H9 (cell line): ENCODE results near the gene CLCN2. TPM values are rescaled to one million over a fixed set of nuclear protein-coding genes. Genes with fewer than 3 reads are reported as not detected.
"Not testable (repeated sequence)": the region's sequence is repeated elsewhere in the genome, so short reads cannot be mapped to it uniquely, and the experiment has no call there.

Experiments used
- DNase-seq: peaks from one replicate; pipeline ENCODE4 v3.0.0-alpha.2; 2017
- H2AFZ ChIP-seq: one replicate; pipeline ENCODE4 v1.6.1; 2013; ENCODE audit warnings: mild to moderate bottlenecking, low read length, control low read depth, moderate library complexity
- H2AK5ac ChIP-seq: 2 replicates; pipeline ENCODE4 v1.6.1; 2013; ENCODE audit warnings: low read length, control low read depth, mixed read lengths; ENCODE audit not compliant: insufficient read length
- H2BK120ac ChIP-seq: one replicate; pipeline ENCODE4 v1.6.1; 2013; ENCODE audit warnings: low read depth, mild to moderate bottlenecking, low read length, control low read depth, inconsistent platforms; ENCODE audit not compliant: poor library complexity, severe bottlenecking
- H2BK12ac ChIP-seq: 2 replicates; pipeline ENCODE4 v1.6.1; 2013; ENCODE audit warnings: low read length, control low read depth, mixed read lengths, low read depth; ENCODE audit not compliant: insufficient read length
- H2BK15ac ChIP-seq: 2 replicates; pipeline ENCODE4 v1.6.1; 2013; ENCODE audit warnings: low read depth, low read length, control low read depth
- H2BK20ac ChIP-seq: one replicate; pipeline ENCODE4 v1.6.1; 2013; ENCODE audit warnings: low read depth, mild to moderate bottlenecking, low read length, control low read depth, inconsistent platforms; ENCODE audit not compliant: poor library complexity, severe bottlenecking
- H2BK5ac ChIP-seq: 2 replicates; pipeline ENCODE4 v1.6.1; 2013; ENCODE audit warnings: low read length, control low read depth, mixed read lengths; ENCODE audit not compliant: insufficient read length
- H3K14ac ChIP-seq: 2 replicates; pipeline ENCODE4 v1.6.1; 2013; ENCODE audit warnings: low read length, control low read depth; ENCODE audit not compliant: insufficient read depth
- H3K18ac ChIP-seq: 2 replicates; pipeline ENCODE4 v1.6.1; 2013; ENCODE audit warnings: low read depth, mild to moderate bottlenecking, mixed read lengths, low read length, control low read depth; ENCODE audit not compliant: insufficient read length
- H3K23ac ChIP-seq: 2 replicates; pipeline ENCODE4 v1.6.1; 2013; ENCODE audit warnings: low read length, control low read depth, mixed read lengths, low read depth; ENCODE audit not compliant: insufficient read length
- H3K23me2 ChIP-seq: 2 replicates; pipeline ENCODE4 v1.6.1; 2013; ENCODE audit warnings: low read depth, mild to moderate bottlenecking, mixed read lengths, low read length, control low read depth; ENCODE audit not compliant: insufficient read length, poor library complexity, severe bottlenecking
- H3K27ac ChIP-seq: 2 replicates; pipeline ENCODE4 v1.5.1; 2013; ENCODE audit warnings: low read length, control low read depth, mixed read lengths, low read depth; ENCODE audit not compliant: insufficient read length
- H3K27me3 ChIP-seq: 2 replicates; pipeline ENCODE4 v1.6.1; 2013; ENCODE audit warnings: low read length, control low read depth, inconsistent platforms; ENCODE audit not compliant: insufficient read depth
- H3K4ac ChIP-seq: 2 replicates; pipeline ENCODE4 v1.6.1; 2013; ENCODE audit warnings: low read depth, mild to moderate bottlenecking, control low read depth, inconsistent platforms, low read length, moderate library complexity
- H3K4me1 ChIP-seq: 2 replicates; pipeline ENCODE4 v1.6.1; 2013; ENCODE audit warnings: low read length, control low read depth, inconsistent platforms; ENCODE audit not compliant: insufficient read depth
- H3K4me2 ChIP-seq: 2 replicates; pipeline ENCODE4 v1.6.1; 2013; ENCODE audit warnings: low read length, control low read depth, mixed read lengths; ENCODE audit not compliant: insufficient read length, insufficient read depth
- H3K56ac ChIP-seq: 2 replicates; pipeline ENCODE4 v1.6.1; 2013; ENCODE audit warnings: low read depth, mild to moderate bottlenecking, mixed read lengths, low read length, control low read depth; ENCODE audit not compliant: insufficient read length
- H3K79me1 ChIP-seq: 2 replicates; pipeline ENCODE4 v1.6.1; 2013; ENCODE audit warnings: low read depth, mild to moderate bottlenecking, moderate library complexity, low read length, control low read depth, inconsistent platforms; ENCODE audit not compliant: insufficient read depth, poor library complexity, severe bottlenecking
- H3K79me2 ChIP-seq: 2 replicates; pipeline ENCODE4 v1.6.1; 2013; ENCODE audit warnings: low read length, control low read depth, inconsistent platforms; ENCODE audit not compliant: insufficient read depth
- H3K9ac ChIP-seq: 2 replicates; pipeline ENCODE4 v1.6.1; 2013; ENCODE audit warnings: low read length, control low read depth, mixed read lengths; ENCODE audit not compliant: insufficient read length; ENCODE audit errors: extremely low read depth
- H3K9me3 ChIP-seq: one replicate; pipeline ENCODE4 v1.6.1; 2013; ENCODE audit warnings: low read depth, low read length, inconsistent platforms; ENCODE audit not compliant: control insufficient read depth
- H3T11ph ChIP-seq: one replicate; pipeline ENCODE4 v1.6.1; 2013; ENCODE audit warnings: mild to moderate bottlenecking, low read length, control low read depth, inconsistent platforms
- H4K20me1 ChIP-seq: one replicate; pipeline ENCODE4 v1.6.1; 2013; ENCODE audit not compliant: control insufficient read depth, insufficient read length, insufficient read depth
- H4K5ac ChIP-seq: 2 replicates; pipeline ENCODE4 v1.6.1; 2013; ENCODE audit warnings: low read depth, mild to moderate bottlenecking, mixed read lengths, low read length, control low read depth; ENCODE audit not compliant: insufficient read length
- H4K8ac ChIP-seq: replicated peaks from 2 replicates; pipeline ENCODE4 v1.6.1; 2013; ENCODE audit warnings: low read length, control low read depth, mixed read lengths, low read depth; ENCODE audit not compliant: insufficient read length
- H4K91ac ChIP-seq: 2 replicates; pipeline ENCODE4 v1.6.1; 2013; ENCODE audit warnings: low read depth, mild to moderate bottlenecking, moderate library complexity, mixed read lengths, low read length, control low read depth; ENCODE audit not compliant: insufficient read length
- H3K27ac Mint-ChIP-seq, 3 experiments: 2 replicates in 2 of 3; 3 replicates in 1 of 3; pipeline ENCODE4 v1.8.0; 2020 to 2021; ENCODE audit warnings: mixed read lengths in 3 of 3, mild to moderate bottlenecking in 1 of 3, moderate library complexity in 1 of 3
- H3K27me3 Mint-ChIP-seq: 2 replicates; pipeline ENCODE4 v1.8.0; 2021; ENCODE audit warnings: low read depth, mild to moderate bottlenecking, moderate library complexity, mixed read lengths
- H3K36me3 Mint-ChIP-seq, 3 experiments: 2 replicates in 2 of 3; 3 replicates in 1 of 3; pipeline ENCODE4 v1.8.0; 2020 to 2021; ENCODE audit warnings: low read depth in 3 of 3, mixed read lengths in 3 of 3; ENCODE audit not compliant: insufficient read depth in 1 of 3
- H3K4me1 Mint-ChIP-seq, 2 experiments: 2 replicates each; pipeline ENCODE4 v1.8.0; 2020; ENCODE audit warnings: mixed read lengths in 2 of 2
- H3K4me3 Mint-ChIP-seq, 2 experiments: 2 replicates in 1 of 2; 3 replicates in 1 of 2; pipeline ENCODE4 v1.8.0; 2020 to 2021; ENCODE audit warnings: mild to moderate bottlenecking in 2 of 2, mixed read lengths in 2 of 2, moderate library complexity in 1 of 2
- H3K9me3 Mint-ChIP-seq, 2 experiments: 2 replicates in 1 of 2; 3 replicates in 1 of 2; pipeline ENCODE4 v1.8.0; 2020; ENCODE audit warnings: mild to moderate bottlenecking in 2 of 2, mixed read lengths in 2 of 2, moderate library complexity in 1 of 2
- WGBS: extraction: QIAGEN DNeasy Blood & Tissue Kit; methylation state at CpG from one replicate; pipeline ENCODE4 v1.1.7; 2013; ENCODE audit warnings: missing lambda C conversion rate, low lambda C conversion rate, mixed read lengths; ENCODE audit not compliant: insufficient read length; ENCODE audit errors: extremely low coverage; 5-methylcytosine and 5-hydroxymethylcytosine counted together
- total RNA-seq: library from RNA; stranded (reverse); gene quantifications from 2 replicates; pipeline ENCODE4 v1.2.1, GENCODE V29; 2021
- TF ChIP-seq, protein P1 (sequence below): fragments of 200-600 bp; sonication (generic); conservative IDR thresholded peaks from 3 replicates; pipeline ENCODE4 v1.8.0; 2021; ENCODE audit warnings: antibody characterized with exemption, mild to moderate bottlenecking

CLCN2 gene
- total RNA-seq, 1 experiment from 2014 or later = 17.2 TPM

DNA sequence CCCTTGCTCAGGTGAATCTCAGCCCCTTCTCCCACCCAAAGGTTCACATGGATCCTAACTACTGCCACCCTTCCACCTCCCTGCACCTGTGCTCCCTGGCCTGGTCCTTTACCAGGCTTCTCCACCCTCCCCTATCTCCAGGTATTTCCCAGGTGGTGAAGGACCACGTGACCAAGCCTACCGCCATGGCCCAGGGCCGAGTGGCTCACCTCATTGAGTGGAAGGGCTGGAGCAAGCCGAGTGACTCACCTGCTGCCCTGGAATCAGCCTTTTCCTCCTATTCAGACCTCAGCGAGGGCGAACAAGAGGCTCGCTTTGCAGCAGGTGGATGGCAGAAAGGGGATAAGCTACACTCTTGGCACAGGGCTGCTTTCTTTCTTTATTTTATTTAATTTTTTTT lies 19.5 kb downstream of the CLCN2 start:
- Histone ChIP-seq H4K91ac (no peak overlapping the region), H3K27ac (no peak overlapping the region), H3K56ac (no peak overlapping the region), H3K4ac (no peak overlapping the region), H3K79me1 (no peaks in the 10 kb centered on the region), H3K9ac (no peak overlapping the region), H4K5ac (no peak overlapping the region), H3K4me1 (0 out of 2 replicates have a peak, but pooled peaks cover 2% of the 10 kb centered on the region), H2AFZ (no peak overlapping the region), H2AK5ac (no peak overlapping the region), H3K14ac (no peak overlapping the region), H3K23ac (no peak overlapping the region), H4K20me1 (peaks cover 4% of the 10 kb centered on the region), H2BK15ac (no peak overlapping the region), H3K18ac (no peak overlapping the region), H2BK20ac (no peak overlapping the region), H3K4me2 (no peak overlapping the region), H2BK5ac (no peak overlapping the region), H3K23me2 (peaks cover 3% of the 10 kb centered on the region), H3K79me2 (no peaks in the 10 kb centered on the region), H2BK120ac (no peak overlapping the region), H3K9me3 (no peaks in the 10 kb centered on the region), H2BK12ac (no peak overlapping the region), H3K27me3 (no peaks in the 10 kb centered on the region), H4K8ac (no peak overlapping the region), H3T11ph (no peak overlapping the region)
- TF ChIP-seq, protein P1, sequence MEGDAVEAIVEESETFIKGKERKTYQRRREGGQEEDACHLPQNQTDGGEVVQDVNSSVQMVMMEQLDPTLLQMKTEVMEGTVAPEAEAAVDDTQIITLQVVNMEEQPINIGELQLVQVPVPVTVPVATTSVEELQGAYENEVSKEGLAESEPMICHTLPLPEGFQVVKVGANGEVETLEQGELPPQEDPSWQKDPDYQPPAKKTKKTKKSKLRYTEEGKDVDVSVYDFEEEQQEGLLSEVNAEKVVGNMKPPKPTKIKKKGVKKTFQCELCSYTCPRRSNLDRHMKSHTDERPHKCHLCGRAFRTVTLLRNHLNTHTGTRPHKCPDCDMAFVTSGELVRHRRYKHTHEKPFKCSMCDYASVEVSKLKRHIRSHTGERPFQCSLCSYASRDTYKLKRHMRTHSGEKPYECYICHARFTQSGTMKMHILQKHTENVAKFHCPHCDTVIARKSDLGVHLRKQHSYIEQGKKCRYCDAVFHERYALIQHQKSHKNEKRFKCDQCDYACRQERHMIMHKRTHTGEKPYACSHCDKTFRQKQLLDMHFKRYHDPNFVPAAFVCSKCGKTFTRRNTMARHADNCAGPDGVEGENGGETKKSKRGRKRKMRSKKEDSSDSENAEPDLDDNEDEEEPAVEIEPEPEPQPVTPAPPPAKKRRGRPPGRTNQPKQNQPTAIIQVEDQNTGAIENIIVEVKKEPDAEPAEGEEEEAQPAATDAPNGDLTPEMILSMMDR = no peak
- no peak for DNase-seq
- no peaks in the 10 kb centered on the region; a peak in 1 of 5 replicates for H3K9me3 Mint-ChIP-seq
- WGBS = no CpG with 5 or more reads among the region's 7 CpGs
- H3K27ac Mint-ChIP-seq = no peak overlapping the region; a peak in 2 of 7 replicates
- no peaks in the 10 kb centered on the region for H3K27me3 Mint-ChIP-seq
- peaks cover 14 to 37% (median 20%) of the 10 kb centered on the region in 3 experiments for H3K36me3 Mint-ChIP-seq
- peaks cover 27 to 31% of the 10 kb centered on the region in 2 experiments for H3K4me1 Mint-ChIP-seq
- H3K4me3 Mint-ChIP-seq = no peak overlapping the region

DNA sequence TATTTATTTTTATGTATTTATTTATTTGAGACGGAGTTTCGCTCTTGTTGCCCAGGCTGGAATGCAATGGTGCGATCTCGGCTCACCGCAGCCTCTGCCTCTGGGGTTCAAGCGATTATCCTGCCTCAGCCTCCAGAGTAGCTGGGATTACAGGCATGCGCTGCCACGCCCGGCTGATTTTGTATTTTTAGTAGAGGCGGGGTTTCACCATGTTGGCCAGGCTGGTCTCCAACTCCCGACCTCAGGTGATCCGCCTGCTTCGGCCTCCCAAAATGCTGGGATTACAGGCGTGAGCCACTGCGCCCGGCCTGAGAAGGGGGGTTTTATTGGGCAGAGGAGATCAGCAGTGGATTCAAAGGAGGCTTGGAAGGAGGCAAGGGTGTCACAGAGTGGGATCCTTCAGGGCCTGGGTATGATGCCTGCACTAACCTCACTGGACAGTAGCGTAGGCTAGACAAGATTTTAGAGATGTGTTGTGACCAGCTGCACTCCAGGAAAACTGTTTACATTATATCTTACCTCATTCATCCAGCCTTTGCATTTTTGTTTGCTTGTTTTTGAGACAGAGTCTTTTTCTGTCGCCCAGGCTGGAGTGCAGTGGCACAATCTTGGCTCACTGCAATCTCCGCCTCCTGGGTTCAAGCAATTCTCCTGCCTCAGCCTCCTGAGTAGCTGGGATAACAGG lies 21.8 kb downstream of the CLCN2 start:
- WGBS = no CpG with 5 or more reads among the region's 19 CpGs
- H3K23ac ChIP-seq, DNase-seq, H3K9me3 ChIP-seq, H3K56ac ChIP-seq, H2AFZ ChIP-seq, H2BK15ac ChIP-seq, H3K9ac ChIP-seq, H4K91ac ChIP-seq, H4K8ac ChIP-seq, H3K18ac ChIP-seq, H3K27me3 ChIP-seq, H4K5ac ChIP-seq, H2AK5ac ChIP-seq, H3K79me2 ChIP-seq, H3K27ac ChIP-seq, H3K4ac ChIP-seq, H2BK20ac ChIP-seq, H3K4me3 Mint-ChIP-seq, H3K9me3 Mint-ChIP-seq, H3K14ac ChIP-seq, H3K4me1 ChIP-seq, H2BK120ac ChIP-seq, H4K20me1 ChIP-seq, H3K4me2 ChIP-seq, H3K27me3 Mint-ChIP-seq, H2BK12ac ChIP-seq, H2BK5ac ChIP-seq, H3T11ph ChIP-seq, H3K79me1 ChIP-seq: not testable (repeated sequence)
- Mint-ChIP-seq H3K4me1 (peaks cover 32 to 33% of the 10 kb centered on the region in 2 experiments), H3K27ac (peak overlapping the region in 1 of 3 experiments; percentile 18; a peak in 1 of 7 replicates), H3K36me3 (peaks cover 13 to 34% (median 19%) of the 10 kb centered on the region in 3 experiments)
- H3K23me2 ChIP-seq = peaks cover 10% of the 10 kb centered on the region
